VCaP (cell line): ENCODE measurements around the gene NEUROG2.
"Not testable (repeated sequence)": the region's sequence is repeated elsewhere in the genome, so short reads cannot be mapped to it uniquely, and the experiment has no call there.

Experiments
- H3K27ac ChIP-seq: fragments of 450-650 bp; 2 replicates; pipeline ENCODE4 v1.5.1; 2017
- CTCF ChIP-seq: fragments of 450-650 bp; conservative IDR thresholded peaks from 2 replicates; pipeline ENCODE4 v1.5.1; 2017; ENCODE audit warnings: mild to moderate bottlenecking, moderate library complexity

NEUROG2 gene

GRCh38 chr4:112526061-112526460 lies 10.1 kb upstream of the NEUROG2 start:
- no peak overlapping the region for H3K27ac ChIP-seq
- no peak for TF ChIP-seq CTCF

GRCh38 chr4:112523764-112524505 lies 8.0 kb upstream of the NEUROG2 start:
- H3K27ac ChIP-seq, result no peak overlapping the region; the same call in 1 of the 2 replicates
- TF ChIP-seq CTCF, result peak; percentile 94

- H3K27ac ChIP-seq, result no peak overlapping the region
- no peak for TF ChIP-seq CTCF
These were observed 7.2 kb upstream of the NEUROG2 start for GRCh38 chr4:112523008-112523721.

GRCh38 chr4:112522431-112522830 lies 6.5 kb upstream of the NEUROG2 start:
- not testable (repeated sequence) for H3K27ac ChIP-seq

GRCh38 chr4:112521123-112522023 lies 5.4 kb upstream of the NEUROG2 start:
- no peak overlapping the region for H3K27ac ChIP-seq
- no peak for TF ChIP-seq CTCF

- H3K27ac ChIP-seq, result no peak overlapping the region
These were observed 4.7 kb upstream of the NEUROG2 start for GRCh38 chr4:112520598-112521122.

More at GRCh38 chr4:112520598-112521122, 4.7 kb upstream of the NEUROG2 start:
- no peak for TF ChIP-seq CTCF
